ENCODE measurements around the gene HLA-C.

HLA-C gene

GRCh38 chr6:31227143-31227542 is 44.7 kb downstream of the HLA-C start:
- CTCF ChIA-PET, result interaction anchor here (1.0 kb wide), 1 partner anchor 140 kb away, joined by 3 read pairs; no protein-coding TSS in a partner anchor
- H3K4me3 ChIP-seq (ENCODE audit: low read depth, low read length), result no peak overlapping the region
- no peak for DNase-seq (ENCODE audit: low read depth, low spot score)
- POLR2A ChIA-PET, result no interaction called here
- no peak for TF ChIP-seq CTCF (IDR thresholded peaks at IDR 0.05; ENCODE audit: insufficient read depth, low read length, missing control alignments)

- no peak for DNase-seq (ENCODE audit: low read depth, low spot score)
- TF ChIP-seq CTCF (IDR thresholded peaks at IDR 0.05; ENCODE audit: insufficient read depth, low read length, missing control alignments), result no peak
- CTCF ChIA-PET, result no interaction called here
- H3K4me3 ChIP-seq (ENCODE audit: low read depth, low read length), result no peak overlapping the region
- POLR2A ChIA-PET, result interaction anchor here (0.7 kb wide), 1 partner anchor 575 kb away, joined by 3 read pairs; no protein-coding TSS in a partner anchor
These were observed 46.2 kb downstream of the HLA-C start for GRCh38 chr6:31225735-31226134.

GRCh38 chr6:31222496-31222895 is 49.4 kb downstream of the HLA-C start:
- no peak overlapping the region for H3K4me3 ChIP-seq (ENCODE audit: low read depth, low read length)
- POLR2A ChIA-PET, result no interaction called here
- TF ChIP-seq CTCF (IDR thresholded peaks at IDR 0.05; ENCODE audit: insufficient read depth, low read length, missing control alignments), result no peak
- CTCF ChIA-PET, result interaction anchor here (1.2 kb wide), 1 partner anchor 26 kb away, joined by 3 read pairs; no protein-coding TSS in a partner anchor
- no peak for DNase-seq (ENCODE audit: low read depth, low spot score)
